HG03457 (cell line): ENCODE measurements around the gene VENTX.

Experiments used
- ATAC-seq: cut with Tn5 transposase; IDR thresholded peaks from one replicate; pipeline ENCODE4 v1.9.1; 2021; ENCODE audit warnings: moderate number of reproducible peaks; ENCODE audit not compliant: unreplicated experiment

VENTX gene

GRCh38 chr10:133282846-133283390, 45.3 kb downstream of the VENTX start:
- ATAC-seq = no peak

GRCh38 chr10:133283931-133284330, 46.3 kb downstream of the VENTX start:
- ATAC-seq = no peak

- ATAC-seq = no peak
Observed at GRCh38 chr10:133285217-133285616, 47.6 kb downstream of the VENTX start.

DNA sequence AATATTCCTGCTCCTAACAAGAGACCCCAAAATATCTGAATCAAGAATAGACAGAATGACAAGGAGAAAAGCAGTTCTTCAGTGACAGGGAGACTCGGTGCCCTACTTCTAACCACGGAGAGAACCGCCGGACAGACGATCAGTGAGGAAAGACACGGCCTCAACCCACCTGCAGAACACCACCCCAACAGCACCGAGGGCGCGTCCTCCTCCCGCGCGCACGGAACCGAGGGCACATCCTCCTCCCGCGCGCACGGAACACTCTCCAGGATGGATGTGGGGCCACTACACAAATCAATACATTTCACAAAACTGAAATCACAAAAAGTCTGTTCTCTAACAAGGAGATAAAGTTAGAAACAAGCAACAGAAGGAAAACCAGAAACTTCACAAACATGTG, 48.7 kb downstream of the VENTX start:
- ATAC-seq = no peak

DNA sequence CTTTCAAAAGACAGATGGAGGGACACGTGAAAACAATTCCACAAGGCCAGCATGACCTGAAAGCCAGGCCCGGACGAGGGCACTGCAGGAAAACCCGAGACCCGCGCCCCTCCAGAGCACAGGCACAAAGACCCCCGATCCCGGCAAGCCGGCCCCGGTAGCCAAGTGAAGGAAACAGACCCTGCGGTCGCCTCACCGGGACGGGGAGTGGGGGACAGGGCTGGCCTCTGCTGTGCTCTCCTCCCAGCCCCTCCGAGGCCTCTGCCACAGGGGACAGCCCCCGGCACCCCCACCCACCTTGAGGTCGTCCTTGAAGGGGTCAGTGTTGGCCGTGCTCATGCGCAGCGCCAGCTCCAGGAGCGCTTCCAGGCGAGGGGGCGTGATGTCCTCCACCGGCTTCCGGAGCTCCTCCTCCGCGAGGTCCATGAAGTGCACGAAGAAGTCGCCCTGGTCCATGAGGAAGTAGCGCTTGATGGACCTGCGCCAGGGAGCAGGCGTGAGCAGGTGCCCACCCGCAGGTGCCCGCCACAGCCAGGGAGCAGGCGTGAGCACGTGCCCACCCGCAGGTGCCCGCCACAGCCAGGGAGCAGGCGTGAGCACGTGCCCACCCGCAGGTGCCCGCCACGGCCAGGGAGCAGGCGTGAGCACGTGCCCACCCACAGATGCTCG, 50.3 kb downstream of the VENTX start:
- ATAC-seq = no peak

DNA sequence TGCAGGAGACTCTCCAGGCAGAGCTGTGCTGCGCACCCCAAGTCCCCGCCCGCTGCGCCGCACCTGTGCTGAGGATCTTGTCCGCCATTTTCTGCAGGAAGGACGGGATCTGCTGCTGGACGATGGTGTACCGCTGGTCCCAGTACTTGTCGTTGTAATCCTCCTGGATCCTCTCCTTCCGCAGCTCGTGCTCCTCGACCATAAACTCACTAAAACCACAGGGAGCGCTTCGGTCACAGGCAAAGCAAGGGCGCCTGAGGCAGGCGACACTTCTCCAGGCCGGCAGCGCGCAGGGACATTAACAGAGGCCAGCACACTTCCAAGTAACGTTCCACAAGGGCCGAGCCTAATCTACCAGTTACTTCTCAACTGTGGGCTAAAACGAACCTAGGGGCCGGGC, 52.1 kb downstream of the VENTX start:
- ATAC-seq = no peak
